NB4 (cell line): Measurements from ENCODE around the gene DYRK4.

Experiments
- DNase-seq: peaks from one replicate; pipeline ENCODE4 v3.0.0; 2010; ENCODE audit warnings: low read depth
- H3K4me3 ChIP-seq: one replicate; pipeline ENCODE4 v1.5.1; 2011; ENCODE audit warnings: mild to moderate bottlenecking, low read depth, low read length, moderate library complexity
- CTCF ChIP-seq: IDR thresholded peaks from one replicate; pipeline ENCODE4 v1.5.1; 2012; ENCODE audit warnings: low read depth, low read length
- MAX ChIP-seq: IDR thresholded peaks from 2 replicates; pipeline ENCODE4 v1.6.1; 2011; ENCODE audit warnings: low read depth, low read length
- MYC ChIP-seq: IDR thresholded peaks from 2 replicates; pipeline ENCODE4 v1.6.1; 2011; ENCODE audit warnings: low read depth, low read length
- POLR2A ChIP-seq: IDR thresholded peaks from 2 replicates; pipeline ENCODE4 v1.6.1; 2011; ENCODE audit warnings: mild to moderate bottlenecking; ENCODE audit not compliant: insufficient read length; ENCODE audit errors: extremely low read depth

Gene DYRK4

GRCh38 chr12:4653257-4653656, 91.2 kb downstream of the DYRK4 start:
- no peak overlapping the region for H3K4me3 ChIP-seq
- TF ChIP-seq MYC (no peak), POLR2A (no peak), CTCF (no peak), MAX (no peak)
- DNase-seq = no peak

- no peak for DNase-seq
- TF ChIP-seq CTCF (no peak), POLR2A (no peak), MAX (no peak), MYC (no peak)
- no peak overlapping the region for H3K4me3 ChIP-seq
These were observed 91.7 kb downstream of the DYRK4 start for GRCh38 chr12:4653691-4654090.
